MM.1S (cell line): ENCODE results near the gene LRRC8D.

Source experiments
- DNase-seq: peaks from one replicate; pipeline ENCODE4 v3.0.0-alpha.2; 2015
- H2AFZ ChIP-seq: fragments of 300-600 bp; sonication (generic); 2 replicates; pipeline ENCODE4 v1.6.0; 2016; ENCODE audit warnings: antibody characterized with exemption, low read length
- H3F3A ChIP-seq: fragments of 300-600 bp; sonication (generic); 2 replicates; pipeline ENCODE4 v1.6.1; 2016; ENCODE audit warnings: mild to moderate bottlenecking, antibody characterized with exemption, low read length, moderate library complexity, mixed read lengths; ENCODE audit not compliant: insufficient read depth
- H3K27ac ChIP-seq: fragments of 300-600 bp; sonication (generic); 2 replicates; pipeline ENCODE4 v1.5.1; 2016; ENCODE audit warnings: mild to moderate bottlenecking, low read length
- H3K27me3 ChIP-seq: fragments of 300-600 bp; sonication (generic); replicated peaks from 2 replicates; pipeline ENCODE4 v1.6.0; 2016; ENCODE audit warnings: low read length; ENCODE audit not compliant: insufficient read depth
- H3K36me3 ChIP-seq: fragments of 300-600 bp; sonication (generic); replicated peaks from 2 replicates; pipeline ENCODE4 v1.6.1; 2016; ENCODE audit warnings: mild to moderate bottlenecking, low read length, mixed read lengths; ENCODE audit not compliant: insufficient read depth
- H3K4me1 ChIP-seq: fragments of 300-600 bp; sonication (generic); 2 replicates; pipeline ENCODE4 v1.6.1; 2016; ENCODE audit warnings: low read length, mixed read lengths
- H3K4me2 ChIP-seq: fragments of 300-600 bp; sonication (generic); 2 replicates; pipeline ENCODE4 v1.6.0; 2016; ENCODE audit warnings: low read depth, low read length
- H3K4me3 ChIP-seq: fragments of 300-600 bp; sonication (generic); 2 replicates; pipeline ENCODE4 v1.5.1; 2016; ENCODE audit warnings: low read length, mixed read lengths
- H3K79me2 ChIP-seq: fragments of 300-600 bp; sonication (generic); 2 replicates; pipeline ENCODE4 v1.6.1; 2016; ENCODE audit warnings: mixed run types, low read length, mixed read lengths
- H3K9ac ChIP-seq: fragments of 300-600 bp; sonication (generic); 2 replicates; pipeline ENCODE4 v1.6.1; 2016; ENCODE audit warnings: low read length, mixed read lengths
- H3K9me2 ChIP-seq: fragments of 300-600 bp; sonication (generic); replicated peaks from 2 replicates; pipeline ENCODE4 v1.6.1; 2016; ENCODE audit warnings: mild to moderate bottlenecking, low read length, mixed read lengths; ENCODE audit not compliant: insufficient read depth
- H3K9me3 ChIP-seq: fragments of 300-600 bp; sonication (generic); replicated peaks from 2 replicates; pipeline ENCODE4 v1.6.1; 2016; ENCODE audit warnings: mild to moderate bottlenecking, low read length, mixed read lengths; ENCODE audit not compliant: insufficient read depth
- H4K20me1 ChIP-seq: fragments of 300-600 bp; sonication (generic); 2 replicates; pipeline ENCODE4 v1.6.1; 2016; ENCODE audit warnings: mild to moderate bottlenecking, low read length, moderate library complexity, mixed read lengths; ENCODE audit not compliant: insufficient read depth
- CTCF ChIP-seq: fragments of 300-600 bp; sonication (generic); IDR thresholded peaks from 2 replicates; pipeline ENCODE4 v1.5.1; 2016; ENCODE audit warnings: antibody characterized with exemption, low read length, mixed read lengths
- EZH2 ChIP-seq: fragments of 300-600 bp; sonication (generic); optimal IDR thresholded peaks from 2 replicates; pipeline ENCODE3; 2017; ENCODE audit warnings: low read depth, mild to moderate bottlenecking, antibody characterized with exemption, low read length, mixed read lengths
- EZH2phosphoT487 ChIP-seq: fragments of 300-600 bp; sonication (generic); IDR thresholded peaks from 2 replicates; pipeline ENCODE4 v1.6.1; 2018; ENCODE audit warnings: antibody characterized with exemption, low read length

Gene LRRC8D

GRCh38 chr1:89974696-89975470 lies 154.1 kb downstream of the LRRC8D start:
- TF ChIP-seq EZH2phosphoT487 (no peak), CTCF (no peak), EZH2 (no peak)
- Histone ChIP-seq H3F3A (no peaks in the 10 kb centered on the region), H3K4me2 (no peak overlapping the region), H3K27me3 (no peaks in the 10 kb centered on the region), H3K27ac (no peak overlapping the region), H2AFZ (no peak overlapping the region), H3K4me1 (no peaks in the 10 kb centered on the region), H3K79me2 (no peaks in the 10 kb centered on the region), H3K4me3 (no peak overlapping the region), H3K9me3 (no peaks in the 10 kb centered on the region), H4K20me1 (no peaks in the 10 kb centered on the region), H3K9ac (no peak overlapping the region), H3K9me2 (no peaks in the 10 kb centered on the region), H3K36me3 (no peaks in the 10 kb centered on the region)
- no peak for DNase-seq

- H3K4me2 ChIP-seq, result no peak overlapping the region
- no peak overlapping the region for H3K9ac ChIP-seq
- no peak for DNase-seq
- TF ChIP-seq CTCF (no peak), EZH2phosphoT487 (no peak), EZH2 (no peak)
- no peaks in the 10 kb centered on the region for H3F3A ChIP-seq
- H3K9me2 ChIP-seq, result no peaks in the 10 kb centered on the region
- no peaks in the 10 kb centered on the region for H4K20me1 ChIP-seq
- no peak overlapping the region for H2AFZ ChIP-seq
- no peaks in the 10 kb centered on the region for H3K79me2 ChIP-seq
- H3K27me3 ChIP-seq, result no peaks in the 10 kb centered on the region
- no peak overlapping the region for H3K27ac ChIP-seq
- no peaks in the 10 kb centered on the region for H3K36me3 ChIP-seq
- no peak overlapping the region for H3K4me3 ChIP-seq
- H3K9me3 ChIP-seq, result no peaks in the 10 kb centered on the region
- no peaks in the 10 kb centered on the region for H3K4me1 ChIP-seq
Observed at GRCh38 chr1:89975540-89976125, 154.8 kb downstream of the LRRC8D start.

GRCh38 chr1:89978755-89979154 lies 157.9 kb downstream of the LRRC8D start:
- Histone ChIP-seq H3F3A (no peaks in the 10 kb centered on the region), H3K9me2 (no peaks in the 10 kb centered on the region), H3K4me3 (no peak overlapping the region), H3K9ac (no peak overlapping the region), H3K79me2 (no peaks in the 10 kb centered on the region), H3K4me1 (no peaks in the 10 kb centered on the region), H3K36me3 (no peaks in the 10 kb centered on the region), H3K27me3 (no peaks in the 10 kb centered on the region), H3K27ac (no peak overlapping the region), H2AFZ (no peak overlapping the region), H4K20me1 (no peaks in the 10 kb centered on the region), H3K9me3 (no peaks in the 10 kb centered on the region), H3K4me2 (no peak overlapping the region)
- DNase-seq, result no peak
- TF ChIP-seq EZH2phosphoT487 (no peak), EZH2 (no peak), CTCF (no peak)
